HEK293T (cell line): ENCODE results near the gene ETF1.
"Not testable (repeated sequence)": the region's sequence is repeated elsewhere in the genome, so short reads cannot be mapped to it uniquely, and the experiment has no call there.

Source experiments
- CTCF ChIA-PET: fragments of 350-600 bp; formaldehyde crosslinking; extraction: SDS; loops from one replicate; lab custom pipeline; 2021; ENCODE audit warnings: antibody characterized with exemption, inconsistent platforms; lab: Yijun Ruan, JAX
- POLR2A ChIA-PET: fragments of 350-600 bp; formaldehyde crosslinking; extraction: SDS; loops from one replicate; lab custom pipeline; 2020; ENCODE audit warnings: antibody characterized with exemption, inconsistent platforms; lab: Yijun Ruan, JAX
- DNase-seq: peaks from one replicate; pipeline ENCODE4 v3.0.0; 2012; ENCODE audit warnings: mixed read lengths; ENCODE audit errors: extremely low spot score
- ARNT ChIP-seq: fragments of 450-650 bp; IDR thresholded peaks from 2 replicates; pipeline ENCODE4 v1.6.1; 2017; ENCODE audit warnings: mild to moderate bottlenecking
- BHLHE40 ChIP-seq: fragments of 450-650 bp; IDR thresholded peaks from 2 replicates; pipeline ENCODE4 v1.6.1; 2016; ENCODE audit warnings: mild to moderate bottlenecking, moderate library complexity, borderline replicate concordance
- CTBP1 ChIP-seq: fragments of 450-650 bp; IDR thresholded peaks from 2 replicates; pipeline ENCODE4 v1.6.1; 2016; ENCODE audit warnings: borderline replicate concordance
- ELF4 ChIP-seq: fragments of 450-650 bp; IDR thresholded peaks from 2 replicates; pipeline ENCODE4 v1.6.1; 2017; ENCODE audit warnings: antibody characterized with exemption
- FOXA1 ChIP-seq: fragments of 450-650 bp; IDR thresholded peaks from 2 replicates; pipeline ENCODE4 v1.6.1; 2016; ENCODE audit warnings: mild to moderate bottlenecking
- FOXK2 ChIP-seq: fragments of 450-650 bp; IDR thresholded peaks from 2 replicates; pipeline ENCODE4 v1.6.1; 2016; ENCODE audit warnings: mild to moderate bottlenecking
- FOXM1 ChIP-seq: fragments of 450-650 bp; IDR thresholded peaks from 2 replicates; pipeline ENCODE4 v1.6.1; 2017; ENCODE audit warnings: mild to moderate bottlenecking, borderline replicate concordance
- HDGF ChIP-seq: fragments of 450-650 bp; IDR thresholded peaks from 2 replicates; pipeline ENCODE4 v1.6.1; 2017; ENCODE audit warnings: antibody characterized with exemption, borderline replicate concordance
- L3MBTL2 ChIP-seq: fragments of 450-650 bp; conservative IDR thresholded peaks from 2 replicates; pipeline ENCODE4 v1.6.1; 2016; ENCODE audit warnings: mild to moderate bottlenecking
- LEF1 ChIP-seq: fragments of 450-650 bp; IDR thresholded peaks from 2 replicates; pipeline ENCODE4 v1.6.1; 2017; ENCODE audit warnings: mild to moderate bottlenecking, borderline replicate concordance
- NFRKB ChIP-seq: fragments of 450-650 bp; IDR thresholded peaks from 2 replicates; pipeline ENCODE4 v1.6.1; 2016; ENCODE audit warnings: mild to moderate bottlenecking, moderate library complexity
- PKNOX1 ChIP-seq: fragments of 450-650 bp; IDR thresholded peaks from 2 replicates; pipeline ENCODE4 v1.6.1; 2016
- SP1 ChIP-seq: fragments of 450-650 bp; IDR thresholded peaks from 2 replicates; pipeline ENCODE4 v1.6.1; 2017
- SUZ12 ChIP-seq: fragments of 450-650 bp; IDR thresholded peaks from 2 replicates; pipeline ENCODE4 v1.6.1; 2016; ENCODE audit warnings: mild to moderate bottlenecking
- TARDBP ChIP-seq: fragments of 450-650 bp; IDR thresholded peaks from 2 replicates; pipeline ENCODE4 v1.6.1; 2016
- ZNF384 ChIP-seq: fragments of 450-650 bp; IDR thresholded peaks from 2 replicates; pipeline ENCODE4 v1.6.1; 2016

ETF1 gene

GRCh38 chr5:138517437-138517836, 25.6 kb downstream of the ETF1 start:
- no peak for DNase-seq
- ChIA-PET POLR2A (interaction anchor here (1.0 kb wide), 1 partner anchor 12 kb away, joined by 4 read pairs; no protein-coding TSS in a partner anchor), CTCF (no interaction called here)
- no peak for TF ChIP-seq ZNF384
- TF ChIP-seq FOXM1: no peak
- TF ChIP-seq ELF4: no peak
- TF ChIP-seq HDGF: no peak
- no peak for TF ChIP-seq NFRKB
- TF ChIP-seq BHLHE40: no peak
- no peak for TF ChIP-seq TARDBP
- TF ChIP-seq PKNOX1: no peak
- TF ChIP-seq LEF1: no peak
- no peak for TF ChIP-seq FOXA1
- no peak for TF ChIP-seq SUZ12
- TF ChIP-seq CTBP1: no peak
- TF ChIP-seq SP1: no peak
- no peak for TF ChIP-seq FOXK2
- TF ChIP-seq L3MBTL2: no peak
- no peak for TF ChIP-seq ARNT

GRCh38 chr5:138515556-138516245, 27.3 kb downstream of the ETF1 start:
- ChIA-PET CTCF (no interaction called here), POLR2A (no interaction called here)
- no peak for DNase-seq
- no peak for TF ChIP-seq PKNOX1
- TF ChIP-seq FOXK2: no peak

GRCh38 chr5:138514021-138514420, 29.0 kb downstream of the ETF1 start:
- POLR2A ChIA-PET: no interaction called here
- DNase-seq: no peak
- CTCF ChIA-PET: interaction anchor here (2.6 kb wide), 1 partner anchor 10 kb away, joined by 15 read pairs; no protein-coding TSS in a partner anchor
- TF ChIP-seq CTBP1 (no peak), SUZ12 (no peak), LEF1 (no peak), HDGF (no peak), L3MBTL2 (no peak), ELF4 (no peak), ZNF384 (no peak), SP1 (no peak)

GRCh38 chr5:138508958-138509357, 34.1 kb downstream of the ETF1 start:
- POLR2A ChIA-PET: interaction anchor here (0.9 to 1.4 kb wide), 2 partner anchors 34 to 67 kb away, joined by 3 read pairs; partner anchors contain the start of gene ETF1
- DNase-seq: no peak
- TF ChIP-seq FOXA1: no peak
- CTCF ChIA-PET: interaction anchor here (0.8 to 1.0 kb wide), 2 partner anchors 21 to 60 kb away, joined by 3 read pairs; no protein-coding TSS in a partner anchor

GRCh38 chr5:138507485-138507884, 35.6 kb downstream of the ETF1 start:
- POLR2A ChIA-PET, DNase-seq, CTCF ChIA-PET: not testable (repeated sequence)

GRCh38 chr5:138506370-138507306, 36.4 kb downstream of the ETF1 start:
- TF ChIP-seq HDGF (no peak), SP1 (no peak), BHLHE40 (no peak), NFRKB (no peak), ZNF384 (no peak), ARNT (no peak), TARDBP (no peak), L3MBTL2 (no peak), ELF4 (no peak), SUZ12 (no peak), CTBP1 (no peak), FOXA1 (no peak), FOXK2 (no peak), LEF1 (no peak), PKNOX1 (no peak), FOXM1 (no peak)
- DNase-seq: no peak
- ChIA-PET POLR2A (no interaction called here), CTCF (no interaction called here)
